Fibroblast of lung (primary cell): ENCODE data around the gene HPSE2.

Experiments
- CTCF ChIP-seq, 2 donors: IDR thresholded peaks in 1 of 2; conservative IDR thresholded peaks in 1 of 2; 1 replicate in 1 of 2; 2 replicates in 1 of 2; pipeline ENCODE4 v1.5.1; 2011 to 2012; ENCODE audit warnings: low read length in 2 of 2, control low read depth in 1 of 2, inconsistent platforms in 1 of 2, low read depth in 1 of 2, mild to moderate bottlenecking in 1 of 2
- EZH2 ChIP-seq: IDR thresholded peaks from 2 replicates; pipeline ENCODE4 v1.5.1; 2012; ENCODE audit warnings: low read length, control low read depth, mild to moderate bottlenecking; ENCODE audit errors: missing control alignments

GRCh38 chr10:98576096-98576495 lies 659.6 kb downstream of the HPSE2 start:
- TF ChIP-seq CTCF (conservative IDR thresholded peaks at IDR 0.05 in 1 of 2, IDR thresholded peaks at IDR 0.05 in 1 of 2; ENCODE audit: low read depth in 1 of 2, low read length in 2 of 2) (no peak), EZH2 (no peak)
